ENCODE measurements around the gene CCDC6.

DNA sequence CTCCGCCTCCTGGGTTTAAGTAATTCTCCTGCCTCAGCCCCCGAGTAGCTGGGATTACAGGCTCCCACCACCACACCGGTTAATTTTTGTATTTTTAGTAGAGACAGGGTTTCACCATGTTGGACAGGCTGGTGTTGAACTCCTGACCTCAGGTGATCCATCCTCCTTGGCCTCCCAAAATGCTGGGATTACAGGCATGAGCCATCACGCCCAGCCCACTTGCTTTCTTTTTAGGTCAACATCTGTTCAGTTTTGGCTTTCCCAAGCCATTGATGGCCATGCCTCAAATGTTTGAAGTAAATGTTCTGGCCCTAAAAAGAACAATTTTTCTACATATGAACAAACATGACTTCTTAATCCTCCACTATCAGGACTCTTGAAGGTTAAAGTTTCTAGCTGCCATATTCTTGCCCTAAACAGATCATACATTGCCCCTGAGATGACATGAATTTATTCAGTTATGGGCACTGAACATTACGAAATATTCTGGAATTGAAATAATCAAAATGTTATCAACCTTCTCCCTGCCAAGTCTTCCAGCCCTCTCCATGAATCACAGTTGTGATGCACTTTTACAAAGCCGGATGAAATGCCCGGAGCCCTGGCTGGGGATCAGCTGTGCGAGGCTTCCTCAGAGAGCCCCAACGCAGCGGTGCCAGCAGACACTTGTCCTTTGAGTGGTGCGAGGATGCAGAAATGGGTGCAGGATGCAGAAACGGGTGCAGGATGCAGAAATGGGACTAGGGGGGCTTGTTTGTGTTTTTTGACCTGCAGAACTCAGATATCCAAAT is 156.0 kb downstream of the CCDC6 start:
- no peak for TF ChIP-seq SUZ12 (IDR thresholded peaks at IDR 0.05; ENCODE audit: extremely low read depth, insufficient read depth, insufficient read length)
- TF ChIP-seq ZNF274 (IDR thresholded peaks at IDR 0.05; ENCODE audit: low read depth, low read length): no peak
- TF ChIP-seq YY1 (IDR thresholded peaks at IDR 0.05; ENCODE audit: insufficient read depth, insufficient read length): no peak

Data from NT2/D1 (cell line).